SU-DHL-6 (cell line): ENCODE measurements around the gene TRAPPC6A.

ENCODE experiments used
- CTCF ChIP-seq: fragments of 200-600 bp; sonication (generic); IDR thresholded peaks from one replicate; pipeline ENCODE4 v1.5.1; 2017; ENCODE audit warnings: antibody characterized with exemption, mild to moderate bottlenecking, low read length, moderate library complexity; ENCODE audit not compliant: insufficient read depth, poor library complexity, severe bottlenecking
- EZH2phosphoT487 ChIP-seq: fragments of 200-600 bp; sonication (generic), shearing (Covaris generic); conservative IDR thresholded peaks from 2 replicates; pipeline ENCODE4 v1.6.1; 2018; ENCODE audit warnings: mild to moderate bottlenecking, antibody characterized with exemption, low read length, moderate library complexity, mixed read lengths

- TF ChIP-seq CTCF, result no peak
- TF ChIP-seq EZH2phosphoT487, result no peak
These were observed 25.3 kb downstream of the TRAPPC6A start for GRCh38 chr19:45152504-45153338.
